HG02840 (cell line): ENCODE results near the gene GRAMD4.
"Not testable (repeated sequence)": the region's sequence is repeated elsewhere in the genome, so short reads cannot be mapped to it uniquely, and the experiment has no call there.

Source experiments
- ATAC-seq: cut with Tn5 transposase; IDR thresholded peaks from one replicate; pipeline ENCODE4 v1.9.1; 2021; ENCODE audit warnings: mild to moderate bottlenecking, moderate library complexity, moderate number of reproducible peaks; ENCODE audit not compliant: unreplicated experiment, low FRiP score

The GRAMD4 gene

DNA sequence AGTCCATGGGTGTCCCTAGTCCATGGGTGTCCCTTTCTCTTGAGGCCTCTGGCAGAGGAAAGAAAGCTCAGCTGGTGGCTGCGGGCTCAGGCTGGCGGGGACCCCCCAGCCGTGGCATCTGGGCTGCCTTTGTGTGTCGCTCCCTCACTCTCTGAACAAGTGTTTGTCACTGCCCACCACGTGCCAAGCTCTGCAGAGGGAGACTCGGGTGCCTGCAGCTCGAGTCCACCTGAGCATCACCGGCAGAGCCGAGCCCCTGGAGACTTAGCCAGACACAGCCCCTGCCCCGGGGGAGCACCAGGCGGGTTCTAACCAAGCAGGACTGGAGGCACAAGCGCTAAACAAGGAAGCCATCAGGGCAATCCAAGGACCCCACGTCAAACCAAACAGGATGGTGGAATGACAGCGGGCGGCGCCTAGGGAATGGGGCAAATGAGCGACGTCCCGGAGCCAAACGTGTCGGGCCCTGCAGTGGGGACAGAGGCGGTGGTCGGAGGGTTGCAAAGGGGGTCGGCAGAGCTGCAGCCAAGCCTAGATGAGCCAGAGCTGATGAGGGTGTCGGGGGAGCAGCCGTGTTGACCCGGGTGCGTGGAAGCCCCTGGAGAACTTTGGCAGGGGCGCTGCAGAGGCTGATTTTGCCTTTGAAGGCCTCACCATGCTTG lies 2.1 kb upstream of the GRAMD4 start:
- ATAC-seq, result no peak

DNA sequence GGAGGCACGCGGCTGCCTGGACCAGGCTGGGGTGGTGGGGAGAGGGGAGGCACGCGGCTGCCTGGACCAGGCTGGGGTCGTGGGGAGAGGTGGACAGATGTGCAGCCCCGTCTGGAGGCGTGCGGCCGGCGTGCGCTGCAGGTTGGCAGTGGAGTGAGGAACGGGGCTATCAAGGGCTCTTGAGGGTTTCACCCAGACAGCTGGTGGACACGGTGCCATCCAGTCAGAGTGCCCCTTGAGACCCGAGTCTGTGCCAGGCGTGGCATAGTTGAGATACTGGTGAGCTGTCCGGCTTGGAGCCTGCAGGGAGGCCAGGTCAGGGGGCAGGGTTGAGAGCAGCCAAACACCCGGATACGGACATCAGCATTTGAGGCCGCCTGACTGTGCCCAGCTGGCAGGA lies 1.5 kb upstream of the GRAMD4 start:
- ATAC-seq, result no peak

DNA sequence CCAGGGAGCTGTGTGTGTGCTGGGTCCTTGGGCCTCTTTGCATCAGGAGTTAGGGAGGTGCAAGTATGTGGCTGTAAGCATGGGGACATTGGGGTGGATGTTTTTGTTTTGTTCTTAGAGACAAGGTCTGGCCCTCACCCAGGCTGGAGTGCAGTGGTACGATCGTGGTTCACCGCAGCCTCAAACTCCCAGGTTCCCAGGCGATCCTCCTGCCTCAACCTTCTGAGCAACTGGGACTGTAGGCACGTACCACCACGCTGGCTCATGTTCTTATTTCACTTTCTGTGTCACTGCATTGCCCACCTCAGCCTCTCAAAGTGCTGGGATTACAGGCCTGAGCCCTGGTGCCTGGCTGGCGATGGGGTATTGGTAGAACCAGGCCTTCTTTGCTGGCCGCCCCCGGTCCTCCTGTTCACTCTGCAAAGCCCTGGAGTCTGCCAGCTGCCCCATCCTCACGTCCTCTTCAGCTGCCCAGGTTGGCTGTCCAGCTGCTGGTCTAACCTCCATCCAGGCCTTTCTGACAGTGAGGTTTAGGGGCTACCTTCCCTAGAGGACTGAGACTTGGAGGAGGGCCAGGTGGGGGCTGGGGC lies 851 bp upstream of the GRAMD4 start:
- no peak for ATAC-seq

DNA sequence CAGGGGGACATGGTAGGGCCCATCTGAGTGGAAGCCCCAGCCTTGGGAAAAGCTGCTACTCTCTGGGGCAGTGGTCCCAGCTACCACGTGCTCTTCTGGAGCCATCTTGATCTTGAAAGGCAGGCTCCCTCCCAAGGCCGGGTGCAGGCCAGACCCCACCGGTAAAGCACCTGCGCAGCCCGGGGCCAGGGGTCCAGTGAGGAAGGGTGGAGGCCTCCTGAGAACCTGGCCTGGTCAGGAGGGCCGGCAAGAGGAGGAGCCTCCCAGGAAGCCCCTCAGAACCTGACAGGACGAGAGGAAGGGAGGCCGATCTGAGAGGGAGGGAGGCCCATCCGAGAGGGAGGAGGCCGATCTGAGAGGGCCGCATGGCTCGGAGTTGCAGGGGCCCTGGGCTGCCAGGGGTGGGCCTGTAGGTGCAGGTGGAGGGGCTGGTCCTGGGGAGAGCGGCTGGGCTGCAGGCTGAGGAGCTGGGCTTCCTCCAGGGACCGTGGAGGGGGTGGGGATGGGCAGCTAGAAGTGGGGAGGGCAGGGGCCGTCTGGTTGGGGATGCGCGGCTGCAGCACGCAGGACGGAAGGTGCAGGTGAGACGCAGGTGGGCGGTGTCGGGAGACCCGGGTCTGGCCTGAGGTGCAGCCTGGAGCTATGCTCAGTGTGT lies 529 bp downstream of the GRAMD4 start:
- ATAC-seq, result no peak

DNA sequence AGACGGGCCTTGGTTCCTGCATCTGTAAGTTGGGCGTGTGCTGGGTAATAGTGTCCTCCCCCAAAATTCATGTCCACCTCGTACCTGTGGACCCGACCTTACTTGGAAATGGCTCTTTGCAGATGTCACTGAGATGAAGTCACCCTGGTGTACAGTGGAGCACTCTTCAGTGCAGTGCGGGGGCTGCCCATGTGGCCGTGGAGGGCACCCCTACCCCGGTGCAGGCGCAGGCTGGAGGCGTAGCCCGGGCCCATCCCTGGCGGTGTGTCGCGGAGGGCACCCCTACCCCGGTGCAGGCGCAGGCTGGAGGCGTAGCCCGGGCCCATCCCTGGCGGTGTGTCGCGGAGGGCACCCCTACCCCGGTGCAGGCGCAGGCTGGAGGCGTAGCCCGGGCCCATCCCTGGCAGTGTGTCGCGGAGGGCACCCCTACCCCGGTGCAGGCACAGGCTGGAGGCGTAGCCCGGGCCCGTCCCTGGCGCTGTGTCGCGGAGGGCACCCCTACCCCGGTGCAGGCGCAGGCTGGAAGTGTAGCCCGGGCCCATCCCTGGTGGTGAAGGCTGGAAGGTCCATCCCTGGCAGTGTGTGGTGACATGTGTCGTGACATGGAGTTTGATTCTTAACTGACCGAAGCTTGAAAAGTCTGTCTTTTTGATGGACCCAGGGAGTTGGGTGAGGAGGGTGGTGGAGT lies 1.2 kb downstream of the GRAMD4 start:
- ATAC-seq, result not testable (repeated sequence)

DNA sequence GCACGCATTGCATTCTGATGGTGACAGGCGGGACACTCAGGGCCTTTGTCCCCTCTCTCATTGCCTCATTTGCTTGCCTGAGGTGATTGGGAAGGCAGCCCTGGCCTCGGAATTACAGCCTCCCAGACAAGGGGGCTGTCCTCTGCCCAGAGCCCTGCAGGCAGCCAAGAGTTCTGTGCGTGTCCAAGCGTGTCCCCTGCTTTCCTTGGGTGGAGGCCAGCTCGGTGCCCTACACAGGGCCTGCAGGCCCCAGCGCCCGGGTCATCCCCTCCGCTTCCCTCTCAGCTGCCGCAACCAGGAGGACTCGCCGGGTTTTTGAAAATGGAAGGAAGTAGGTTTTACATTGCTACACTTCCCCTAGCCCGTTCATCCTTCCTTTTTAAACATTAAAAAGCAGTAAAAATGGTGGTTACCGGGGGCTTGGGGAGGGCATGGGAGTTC lies 1.9 kb downstream of the GRAMD4 start:
- ATAC-seq, result no peak

DNA sequence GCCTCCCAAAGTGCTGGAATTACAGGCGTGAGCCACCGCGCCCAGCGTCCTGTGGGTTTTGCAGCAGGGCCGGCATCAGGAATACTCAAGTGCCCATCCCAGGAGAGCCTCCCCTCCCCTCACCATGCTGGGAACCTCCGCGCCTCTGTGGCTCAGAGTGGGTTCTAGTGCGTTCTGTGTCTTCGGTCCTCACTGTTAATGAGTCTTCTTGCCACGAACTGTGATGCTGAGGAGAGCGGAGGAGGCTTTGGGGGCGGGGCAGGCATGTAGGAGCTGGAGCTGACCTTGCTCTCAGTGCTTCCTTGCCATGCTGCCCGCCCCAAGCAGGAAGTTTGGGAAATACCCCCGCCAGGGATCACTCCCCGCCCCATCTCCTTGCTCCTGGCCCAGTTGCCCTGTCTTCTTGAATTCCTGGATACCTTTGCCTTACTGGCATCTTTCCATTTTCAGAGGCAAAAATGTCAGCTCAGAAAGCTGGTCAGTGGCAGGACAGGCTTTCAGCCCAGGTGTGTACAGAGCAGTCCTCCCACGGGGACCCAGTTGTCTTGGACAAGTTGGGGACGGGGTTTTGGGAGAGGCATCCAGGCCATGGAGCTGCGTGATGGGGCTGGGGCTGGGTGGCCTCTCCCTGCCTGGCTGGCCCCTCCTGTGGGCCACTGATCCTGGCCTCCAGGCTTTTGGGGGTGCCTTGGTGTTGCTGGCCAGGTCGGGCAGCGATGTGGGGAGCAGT lies 5.1 kb downstream of the GRAMD4 start:
- no peak for ATAC-seq

DNA sequence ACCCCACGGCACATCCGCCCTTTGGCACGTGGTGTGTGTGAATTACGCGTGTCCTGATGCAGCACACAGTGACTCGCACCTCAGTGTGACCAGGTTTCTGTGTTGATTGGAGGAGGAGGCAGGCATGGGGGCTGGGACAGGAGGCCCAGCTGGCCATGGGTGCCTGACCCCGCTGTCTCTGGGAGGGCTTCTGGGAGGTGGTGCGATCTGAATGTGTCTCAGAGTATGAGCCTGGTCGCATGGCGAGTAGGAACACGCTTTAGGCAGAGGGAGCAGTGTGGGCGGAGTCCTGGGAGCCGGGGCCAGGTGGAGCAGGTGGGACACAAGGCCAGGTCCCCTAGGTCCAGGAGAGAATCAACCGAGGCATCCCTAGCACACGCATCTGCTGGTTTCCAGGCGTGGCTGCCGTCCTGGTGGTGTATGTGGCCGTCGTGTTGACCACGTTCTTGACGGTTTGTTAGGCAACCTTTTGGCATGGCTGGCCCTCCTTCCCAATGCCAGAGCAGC lies 5.7 kb downstream of the GRAMD4 start:
- no peak for ATAC-seq

DNA sequence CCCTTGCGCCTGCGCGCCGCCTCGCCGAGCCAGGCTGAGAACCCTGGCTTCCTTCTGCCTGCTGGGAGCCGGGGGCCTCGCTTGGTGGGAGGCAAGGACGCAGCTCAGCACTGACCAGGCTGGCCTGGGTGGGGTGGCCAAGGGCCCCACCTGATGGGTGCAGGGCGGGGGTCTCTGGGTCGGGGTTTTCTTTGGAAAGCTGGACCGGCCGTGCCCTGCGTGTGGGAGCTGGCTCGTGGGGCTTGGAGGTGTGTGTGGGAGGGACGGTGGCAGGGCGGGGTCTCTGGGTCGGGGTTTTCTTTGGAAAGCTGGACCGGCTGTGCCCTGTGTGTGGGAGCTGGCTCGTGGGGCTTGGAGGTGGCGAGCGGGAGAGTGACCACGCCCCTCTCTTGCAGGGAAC lies 6.2 kb downstream of the GRAMD4 start:
- no peak for ATAC-seq

DNA sequence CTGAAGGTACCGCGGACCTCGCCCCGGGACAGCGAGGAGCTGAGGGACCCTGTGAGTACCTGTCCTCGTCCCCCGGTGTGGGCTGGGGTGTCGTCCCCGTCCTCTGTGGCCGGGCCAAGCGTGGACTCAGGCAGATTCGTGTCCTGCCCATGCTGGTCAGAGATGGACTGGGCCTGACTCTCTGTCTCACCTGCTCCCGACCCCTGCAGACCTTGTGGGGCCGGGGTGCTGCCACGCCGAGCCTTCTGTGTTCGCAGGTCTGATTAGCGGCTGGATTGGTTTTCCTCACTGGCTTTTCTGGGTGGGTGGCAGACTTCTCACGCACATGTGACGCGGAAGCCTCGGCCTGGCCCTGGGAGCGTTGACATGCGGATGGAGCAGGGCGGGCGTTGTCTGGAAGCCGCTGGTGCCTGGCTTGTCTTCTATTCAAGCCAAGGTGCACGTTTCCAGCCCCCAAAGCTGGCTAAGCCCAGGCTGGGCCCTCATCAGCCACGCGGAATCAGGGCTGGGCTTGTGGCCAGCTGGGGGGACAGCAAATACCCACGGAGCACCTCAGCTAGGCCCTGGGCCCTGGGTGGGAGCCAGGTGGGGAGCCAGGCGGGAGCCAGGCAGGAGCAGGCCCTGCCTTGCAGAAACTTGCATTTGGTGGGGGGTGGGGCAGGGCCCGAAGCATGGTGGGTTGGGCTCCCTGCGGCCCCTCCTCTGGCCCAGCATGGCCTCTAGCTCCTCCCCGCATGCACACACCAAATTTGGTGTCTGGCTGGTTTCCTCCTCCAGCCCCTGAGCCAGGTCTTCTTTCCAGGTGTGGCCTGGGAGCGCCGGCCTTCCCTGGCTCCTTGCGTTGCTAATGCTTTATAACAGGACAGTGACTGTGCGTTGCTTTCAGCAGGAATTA lies 7.0 kb downstream of the GRAMD4 start:
- ATAC-seq, result no peak

DNA sequence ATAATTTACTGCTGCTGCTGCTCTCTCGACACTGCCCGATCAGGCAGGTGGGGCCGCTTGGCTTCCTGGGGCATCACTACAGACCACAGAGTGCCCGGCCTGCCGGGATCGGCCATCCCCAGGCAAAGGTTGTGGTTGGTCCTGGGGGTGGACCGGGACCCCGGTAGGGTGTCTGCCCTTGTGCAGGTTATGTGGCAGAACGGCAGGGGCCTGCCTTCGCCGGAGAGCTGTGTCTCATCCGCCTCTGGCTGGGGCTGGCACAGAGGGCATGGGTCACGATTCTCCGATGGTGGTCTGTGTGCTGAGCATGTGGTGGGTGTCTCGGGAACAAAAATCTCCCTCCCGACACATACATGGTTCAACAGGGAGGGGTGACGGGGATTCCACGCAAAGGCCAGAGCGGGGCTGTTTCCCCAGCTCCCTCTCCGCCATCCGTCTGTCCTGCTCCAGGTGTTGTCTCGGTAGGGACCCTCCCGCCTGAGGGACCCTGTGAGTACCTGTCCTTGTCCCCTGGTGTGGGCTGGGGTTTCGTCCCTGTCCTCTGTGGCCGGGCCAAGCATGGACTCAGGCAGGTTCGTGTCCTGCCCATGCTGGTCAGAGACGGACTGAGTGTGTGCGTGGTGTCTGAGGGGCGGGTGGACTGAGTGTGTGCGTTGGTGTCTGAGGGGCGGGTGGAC lies 7.8 kb downstream of the GRAMD4 start:
- no peak for ATAC-seq

DNA sequence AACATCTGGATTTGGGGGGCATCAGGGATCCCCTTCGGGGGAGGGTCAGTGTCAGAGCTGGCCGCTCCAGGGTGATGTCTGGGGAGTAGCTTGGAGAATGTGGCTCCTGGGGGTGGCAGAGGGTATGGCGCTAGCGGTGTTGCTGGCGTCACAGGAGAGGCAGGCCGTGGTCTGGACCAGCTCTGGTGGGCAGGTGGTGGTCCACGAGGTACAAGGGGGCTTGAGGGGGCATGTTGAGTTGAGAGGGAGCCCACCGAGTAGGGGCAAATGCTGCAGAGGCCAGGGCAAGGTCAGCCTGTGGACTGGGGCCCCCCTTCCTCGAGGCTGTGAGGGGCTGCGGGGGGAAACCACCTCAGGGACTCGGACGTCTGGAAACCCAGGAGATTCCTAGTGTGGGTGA lies 8.6 kb downstream of the GRAMD4 start:
- no peak for ATAC-seq

DNA sequence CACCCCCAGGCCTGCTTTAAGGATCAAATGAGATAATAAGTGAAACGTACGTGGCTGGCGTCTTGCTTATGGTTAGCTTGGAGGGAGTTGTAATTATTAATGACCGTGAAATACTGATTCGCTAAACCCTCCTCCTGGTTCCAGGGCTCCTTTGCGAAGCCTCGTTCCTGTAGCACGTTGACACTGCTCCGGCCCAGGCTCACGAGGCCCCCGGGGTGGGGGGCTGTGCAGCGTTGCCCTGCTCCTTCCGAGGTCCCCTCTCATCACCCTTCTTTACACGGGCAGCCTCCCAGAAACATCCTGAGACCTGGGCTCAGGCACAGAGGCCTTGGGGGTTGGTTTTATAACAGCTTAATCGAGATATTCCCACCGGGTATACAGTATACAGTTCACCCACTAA lies 9.1 kb downstream of the GRAMD4 start:
- no peak for ATAC-seq

DNA sequence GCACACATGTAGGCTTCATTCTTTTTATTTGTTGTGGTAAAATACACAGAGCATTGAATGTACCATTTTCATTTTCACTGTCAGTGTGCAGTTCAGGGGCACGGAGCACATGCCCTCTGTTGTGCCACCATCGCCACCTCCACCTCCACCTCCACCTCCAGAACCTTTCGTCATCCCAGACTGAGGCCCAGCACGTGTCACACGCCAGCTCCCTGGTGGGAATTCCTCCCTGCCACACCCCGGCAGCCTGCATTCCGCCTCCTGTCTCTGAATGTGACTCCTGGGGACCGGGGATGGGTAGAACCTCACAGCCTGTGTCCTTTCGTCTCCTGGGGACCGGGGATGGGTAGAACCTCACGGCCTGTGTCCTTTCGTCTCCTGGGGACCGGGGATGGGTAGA lies 10.9 kb downstream of the GRAMD4 start:
- no peak for ATAC-seq

DNA sequence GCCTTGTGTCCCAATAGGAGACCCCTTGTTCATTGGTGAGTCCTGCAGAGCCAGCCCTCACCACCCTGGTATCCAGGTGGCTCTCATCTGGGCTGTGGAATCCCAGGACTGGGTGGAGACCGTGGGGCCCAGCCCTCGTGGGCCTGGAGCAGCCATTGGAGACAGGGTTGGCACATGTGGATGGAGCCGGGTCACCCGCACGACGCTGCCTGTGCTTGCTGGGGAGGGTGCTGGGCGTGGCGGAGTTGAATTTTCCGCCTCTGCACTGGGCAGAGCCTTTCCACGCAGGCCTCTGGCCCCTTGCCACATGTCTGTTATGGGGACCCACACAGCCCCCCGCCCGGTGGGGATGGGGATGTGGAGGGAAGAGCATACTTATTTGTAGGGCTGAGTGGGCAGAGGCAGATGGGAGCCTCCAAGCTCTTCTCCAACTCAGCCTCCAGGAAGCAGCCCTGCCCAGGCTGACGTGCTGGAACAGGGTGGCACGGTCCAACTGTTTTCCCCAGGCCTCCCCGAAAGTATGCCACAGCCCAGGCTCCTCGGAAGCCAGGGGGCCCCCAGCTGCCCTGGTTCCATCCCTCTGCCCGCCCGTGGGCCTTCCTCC lies 12.6 kb downstream of the GRAMD4 start:
- ATAC-seq, result no peak

DNA sequence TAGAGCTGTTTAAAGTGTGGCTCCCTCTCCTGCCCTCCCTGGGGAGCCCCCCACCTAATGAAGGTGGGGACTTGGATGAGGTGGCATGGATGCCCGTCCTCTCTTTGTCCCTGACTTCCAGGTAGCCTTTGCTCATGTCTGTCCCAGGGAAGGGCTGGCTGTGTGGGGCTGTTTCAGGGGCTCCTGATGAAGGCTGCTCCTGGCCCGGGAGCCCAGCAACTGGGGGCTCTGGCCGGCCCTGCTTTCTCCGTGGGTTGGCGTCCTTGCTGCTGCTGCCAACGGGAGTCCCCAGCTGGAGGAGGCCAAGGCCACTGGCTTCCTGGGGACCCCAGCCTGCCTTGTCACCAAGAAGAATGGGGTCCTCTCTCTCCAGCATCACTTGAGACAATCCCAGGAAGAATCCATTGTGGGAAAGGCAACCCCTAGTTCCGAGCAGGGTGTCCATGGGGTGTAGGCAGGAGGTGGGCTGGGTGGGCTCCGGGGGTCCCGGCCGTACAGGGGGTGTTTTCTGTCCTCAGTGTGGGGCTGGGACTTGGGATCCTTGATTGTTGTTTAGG lies 13.2 kb downstream of the GRAMD4 start:
- ATAC-seq, result no peak

DNA sequence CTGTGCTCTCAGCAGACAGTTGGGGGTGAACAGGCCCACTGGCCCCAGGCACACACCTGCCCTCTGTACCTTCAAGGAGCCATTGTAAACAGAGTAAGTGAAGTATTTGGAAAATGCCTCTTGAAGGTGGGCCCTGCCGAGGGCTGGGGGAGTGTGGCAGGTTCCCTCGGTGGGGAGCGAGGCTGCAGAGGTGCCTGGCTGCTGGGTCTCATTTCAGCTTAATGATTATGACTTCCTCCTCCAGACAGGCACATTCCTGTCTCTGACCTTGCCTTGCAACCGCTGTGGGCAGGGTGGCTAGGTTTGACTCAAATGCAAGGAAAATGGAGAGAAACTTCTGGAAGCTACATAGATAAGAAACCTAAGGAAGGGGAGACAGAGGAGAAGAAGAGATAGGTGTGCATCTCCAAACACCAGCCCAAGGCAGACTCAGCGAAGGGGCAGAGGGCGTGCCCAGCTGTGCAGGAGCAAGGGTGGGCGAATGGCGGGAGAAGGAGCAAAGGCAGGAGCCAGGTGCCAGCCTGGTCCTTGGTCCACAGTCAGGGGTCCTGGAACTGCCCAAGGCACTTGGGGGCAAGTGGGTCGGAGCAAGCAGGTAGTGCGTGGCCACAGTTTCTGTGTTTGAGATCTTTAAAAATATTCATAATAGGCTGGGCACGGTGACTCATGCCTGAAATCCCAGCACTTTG lies 14.0 kb downstream of the GRAMD4 start:
- ATAC-seq, result no peak
